ENCODE results near the gene GFOD2.

DNA sequence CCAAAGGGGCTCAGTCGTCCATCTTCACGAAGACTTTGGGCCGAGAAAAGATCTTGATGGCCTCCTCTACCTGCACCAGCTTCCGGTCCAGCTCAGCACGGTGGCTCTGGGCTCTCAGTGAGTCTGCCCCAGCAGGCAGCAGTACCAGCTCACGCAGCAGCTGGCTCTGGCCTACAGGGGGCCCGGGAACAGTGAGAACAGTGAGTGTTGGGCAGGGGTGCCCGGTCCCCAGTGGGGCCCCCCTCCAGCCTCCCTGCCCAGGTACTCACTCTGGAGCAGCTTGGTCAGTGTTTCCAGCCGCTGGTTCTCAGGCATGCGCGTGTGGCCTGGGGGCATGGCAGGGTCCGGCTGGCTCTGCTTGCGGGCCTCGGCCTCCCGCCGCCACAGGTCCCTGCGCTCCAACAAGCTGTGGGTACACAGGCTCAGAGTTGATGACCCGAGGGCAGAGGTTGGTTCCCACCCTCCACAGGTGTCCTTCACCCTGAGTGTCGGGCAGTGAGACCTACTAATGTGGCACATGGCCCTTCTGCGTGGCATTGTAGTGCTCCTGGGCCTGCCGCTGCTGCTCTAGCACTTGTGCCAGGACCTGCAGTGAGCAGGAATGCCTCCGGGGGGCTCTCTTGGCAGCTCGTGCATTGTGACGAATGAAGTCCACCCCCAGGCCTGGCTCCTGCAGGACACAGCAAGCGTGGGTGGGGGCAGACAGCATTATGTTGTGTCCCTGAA lies 55.8 kb downstream of the GFOD2 start:
- TF ChIP-seq, protein P1, sequence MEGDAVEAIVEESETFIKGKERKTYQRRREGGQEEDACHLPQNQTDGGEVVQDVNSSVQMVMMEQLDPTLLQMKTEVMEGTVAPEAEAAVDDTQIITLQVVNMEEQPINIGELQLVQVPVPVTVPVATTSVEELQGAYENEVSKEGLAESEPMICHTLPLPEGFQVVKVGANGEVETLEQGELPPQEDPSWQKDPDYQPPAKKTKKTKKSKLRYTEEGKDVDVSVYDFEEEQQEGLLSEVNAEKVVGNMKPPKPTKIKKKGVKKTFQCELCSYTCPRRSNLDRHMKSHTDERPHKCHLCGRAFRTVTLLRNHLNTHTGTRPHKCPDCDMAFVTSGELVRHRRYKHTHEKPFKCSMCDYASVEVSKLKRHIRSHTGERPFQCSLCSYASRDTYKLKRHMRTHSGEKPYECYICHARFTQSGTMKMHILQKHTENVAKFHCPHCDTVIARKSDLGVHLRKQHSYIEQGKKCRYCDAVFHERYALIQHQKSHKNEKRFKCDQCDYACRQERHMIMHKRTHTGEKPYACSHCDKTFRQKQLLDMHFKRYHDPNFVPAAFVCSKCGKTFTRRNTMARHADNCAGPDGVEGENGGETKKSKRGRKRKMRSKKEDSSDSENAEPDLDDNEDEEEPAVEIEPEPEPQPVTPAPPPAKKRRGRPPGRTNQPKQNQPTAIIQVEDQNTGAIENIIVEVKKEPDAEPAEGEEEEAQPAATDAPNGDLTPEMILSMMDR (IDR thresholded peaks at IDR 0.05; ENCODE audit: poor library complexity) = no peak
- no peak for TF ChIP-seq EZH2 (IDR thresholded peaks at IDR 0.05; ENCODE audit: borderline replicate concordance)

Measured in hepatocyte (in vitro differentiated cells).